ENCODE measurements around the gene PVRIG. TPM values are rescaled to one million over a fixed set of nuclear protein-coding genes. Genes with fewer than 3 reads are reported as not detected.

The PVRIG gene
- total RNA-seq, 1 donor = not detected

DNA sequence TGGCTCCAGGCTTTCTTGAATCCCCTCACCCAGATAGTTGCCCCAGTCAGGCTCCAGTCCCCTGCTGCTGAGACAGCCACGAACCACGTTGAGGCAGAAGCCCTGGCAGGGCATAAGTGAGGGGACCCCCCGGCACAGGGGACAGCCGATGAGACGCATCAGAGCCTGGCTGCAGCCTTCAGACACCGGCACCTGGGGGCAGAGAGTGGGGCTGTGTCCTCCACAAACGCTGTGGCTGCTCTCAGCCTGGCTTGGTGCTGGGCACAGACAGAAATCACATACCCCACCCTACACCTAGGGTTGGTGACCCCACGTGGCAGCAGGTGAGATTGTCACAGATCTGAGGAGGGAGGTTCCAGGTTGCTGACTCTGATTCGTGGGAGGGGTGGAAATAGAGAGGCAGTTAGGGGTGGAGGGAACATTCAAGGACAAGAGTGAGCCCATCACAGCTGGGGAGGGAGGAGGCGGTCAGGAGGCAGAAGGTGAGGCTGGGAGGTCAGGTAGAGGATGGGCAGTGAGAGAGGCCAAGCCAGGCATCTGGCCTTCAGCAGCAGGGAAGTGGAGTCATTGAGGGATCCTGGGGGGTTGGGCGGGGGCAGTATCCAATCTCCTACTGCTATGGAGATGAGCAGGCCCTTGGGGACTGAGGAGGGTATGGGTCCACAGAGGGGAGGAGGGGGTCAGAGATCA lies 45.8 kb upstream of the PVRIG start:
- peaks cover 5% of the 10 kb centered on the region for H3K4me1 ChIP-seq (ENCODE audit: insufficient read depth, low read length)
- TF ChIP-seq, protein P1, sequence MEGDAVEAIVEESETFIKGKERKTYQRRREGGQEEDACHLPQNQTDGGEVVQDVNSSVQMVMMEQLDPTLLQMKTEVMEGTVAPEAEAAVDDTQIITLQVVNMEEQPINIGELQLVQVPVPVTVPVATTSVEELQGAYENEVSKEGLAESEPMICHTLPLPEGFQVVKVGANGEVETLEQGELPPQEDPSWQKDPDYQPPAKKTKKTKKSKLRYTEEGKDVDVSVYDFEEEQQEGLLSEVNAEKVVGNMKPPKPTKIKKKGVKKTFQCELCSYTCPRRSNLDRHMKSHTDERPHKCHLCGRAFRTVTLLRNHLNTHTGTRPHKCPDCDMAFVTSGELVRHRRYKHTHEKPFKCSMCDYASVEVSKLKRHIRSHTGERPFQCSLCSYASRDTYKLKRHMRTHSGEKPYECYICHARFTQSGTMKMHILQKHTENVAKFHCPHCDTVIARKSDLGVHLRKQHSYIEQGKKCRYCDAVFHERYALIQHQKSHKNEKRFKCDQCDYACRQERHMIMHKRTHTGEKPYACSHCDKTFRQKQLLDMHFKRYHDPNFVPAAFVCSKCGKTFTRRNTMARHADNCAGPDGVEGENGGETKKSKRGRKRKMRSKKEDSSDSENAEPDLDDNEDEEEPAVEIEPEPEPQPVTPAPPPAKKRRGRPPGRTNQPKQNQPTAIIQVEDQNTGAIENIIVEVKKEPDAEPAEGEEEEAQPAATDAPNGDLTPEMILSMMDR (IDR thresholded peaks at IDR 0.05; ENCODE audit: extremely low read depth, low read depth, low read length) = no peak
- H3K79me2 ChIP-seq (ENCODE audit: insufficient read depth, low read length) = no peaks in the 10 kb centered on the region
- no peak overlapping the region for H3K4me3 ChIP-seq (ENCODE audit: insufficient read depth, low read length)
- H4K20me1 ChIP-seq (ENCODE audit: insufficient read depth, low read length) = no peaks in the 10 kb centered on the region
- no peak overlapping the region for H2AFZ ChIP-seq (ENCODE audit: low read length)
- H3K9me3 ChIP-seq (ENCODE audit: low read depth, low read length) = no peaks in the 10 kb centered on the region
- peaks cover 11% of the 10 kb centered on the region for H3K27me3 ChIP-seq (ENCODE audit: insufficient read depth, low read length)
- no peak overlapping the region for H3K4me2 ChIP-seq (ENCODE audit: insufficient read depth, low read length)
- H3K36me3 ChIP-seq (ENCODE audit: insufficient read depth, low read length) = no peaks in the 10 kb centered on the region
- no peak overlapping the region for H3K27ac ChIP-seq (ENCODE audit: low read depth, low read length)
- DNase-seq (ENCODE audit: insufficient read length, low spot score, missing footprints) = peak; percentile 58

DNA sequence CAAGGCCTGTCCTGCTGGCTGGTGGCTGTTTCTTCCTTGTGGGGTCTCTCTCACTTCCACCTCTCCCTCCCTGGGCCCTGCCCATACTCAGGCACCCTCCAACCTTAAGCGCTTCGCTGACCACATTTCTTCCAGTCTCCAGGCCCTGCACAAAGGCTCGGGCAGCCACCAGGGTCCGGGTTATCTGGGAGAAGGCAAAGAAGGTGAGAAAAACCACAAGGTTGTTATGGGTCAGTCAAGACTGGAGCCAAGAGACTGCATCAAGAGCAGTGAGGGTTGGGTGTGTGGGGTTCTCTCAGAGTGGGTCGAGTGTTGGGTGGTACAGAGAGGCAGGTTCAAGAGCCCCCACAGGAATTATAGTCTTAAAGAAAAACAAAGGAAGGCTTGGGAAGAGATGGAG lies 45.2 kb upstream of the PVRIG start:
- Histone ChIP-seq H3K27ac (ENCODE audit: low read depth, low read length) (no peak overlapping the region), H2AFZ (ENCODE audit: low read length) (no peak overlapping the region), H3K79me2 (ENCODE audit: insufficient read depth, low read length) (no peaks in the 10 kb centered on the region)

DNA sequence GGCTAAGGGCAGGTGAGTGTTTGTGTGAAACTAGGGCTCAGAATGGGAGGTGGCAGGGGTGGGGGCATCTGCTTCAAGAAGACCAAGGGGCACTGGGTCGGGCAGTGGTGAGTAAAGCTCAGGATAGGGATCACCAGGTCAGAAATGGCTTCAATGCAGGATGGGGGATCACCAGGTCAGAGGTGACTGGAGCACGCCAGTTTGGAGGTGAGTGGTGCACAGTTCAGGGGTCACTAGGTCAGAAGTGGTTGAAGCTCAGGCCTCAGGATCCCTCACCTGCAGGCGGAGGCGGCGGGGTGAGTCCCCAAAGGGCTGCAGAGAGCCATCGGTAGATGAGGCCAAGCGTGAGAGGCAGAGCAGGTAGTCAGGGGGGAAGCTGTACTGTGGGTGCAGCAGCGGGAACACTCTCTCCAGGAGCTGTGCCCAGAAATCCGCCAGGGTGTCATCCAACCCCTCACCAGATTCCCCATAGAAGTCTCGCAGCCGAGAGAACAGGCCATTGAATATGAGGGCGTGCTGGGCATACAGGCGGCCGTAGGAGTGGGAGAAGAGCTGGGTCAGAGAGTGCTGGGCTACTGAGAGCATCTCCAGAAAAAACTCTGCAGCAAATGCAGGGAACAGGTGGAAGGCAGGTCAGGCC lies 44.3 kb upstream of the PVRIG start:
- Histone ChIP-seq H3K27me3 (ENCODE audit: insufficient read depth, low read length) (peaks cover 14% of the 10 kb centered on the region), H3K9me3 (ENCODE audit: low read depth, low read length) (no peaks in the 10 kb centered on the region), H4K20me1 (ENCODE audit: insufficient read depth, low read length) (no peaks in the 10 kb centered on the region), H3K4me3 (ENCODE audit: insufficient read depth, low read length) (no peak overlapping the region), H3K27ac (ENCODE audit: low read depth, low read length) (no peak overlapping the region), H2AFZ (ENCODE audit: low read length) (no peak overlapping the region), H3K4me2 (ENCODE audit: insufficient read depth, low read length) (no peak overlapping the region), H3K36me3 (ENCODE audit: insufficient read depth, low read length) (no peaks in the 10 kb centered on the region), H3K79me2 (ENCODE audit: insufficient read depth, low read length) (no peaks in the 10 kb centered on the region), H3K4me1 (ENCODE audit: insufficient read depth, low read length) (peaks cover 5% of the 10 kb centered on the region)
- peak; percentile 31 for DNase-seq (ENCODE audit: insufficient read length, low spot score, missing footprints)
- TF ChIP-seq, protein P1 (IDR thresholded peaks at IDR 0.05; ENCODE audit: extremely low read depth, low read depth, low read length) = no peak

More for the DNA sequence above, 45.2 kb upstream of the PVRIG start:
- peaks cover 14% of the 10 kb centered on the region for H3K27me3 ChIP-seq (ENCODE audit: insufficient read depth, low read length)
- peaks cover 5% of the 10 kb centered on the region for H3K4me1 ChIP-seq (ENCODE audit: insufficient read depth, low read length)
- TF ChIP-seq, protein P1 (IDR thresholded peaks at IDR 0.05; ENCODE audit: extremely low read depth, low read depth, low read length) = no peak
- no peaks in the 10 kb centered on the region for H3K9me3 ChIP-seq (ENCODE audit: low read depth, low read length)
- peak; percentile 54 for DNase-seq (ENCODE audit: insufficient read length, low spot score, missing footprints)
- H3K4me2 ChIP-seq (ENCODE audit: insufficient read depth, low read length) = no peak overlapping the region
- no peaks in the 10 kb centered on the region for H3K36me3 ChIP-seq (ENCODE audit: insufficient read depth, low read length)
- no peaks in the 10 kb centered on the region for H4K20me1 ChIP-seq (ENCODE audit: insufficient read depth, low read length)
- no peak overlapping the region for H3K4me3 ChIP-seq (ENCODE audit: insufficient read depth, low read length)

All from osteoblast (primary cell).